ENCODE results near the gene FAM168B.

Gene FAM168B

GRCh38 chr2:131054488-131054887 lies 38.8 kb downstream of the FAM168B start:
- DNase-seq, result no peak

GRCh38 chr2:131052741-131053263 lies 40.5 kb downstream of the FAM168B start:
- DNase-seq, result no peak

- DNase-seq, result no peak
Measured at GRCh38 chr2:131050896-131051295, 42.4 kb downstream of the FAM168B start.

- no peak for DNase-seq
Measured at GRCh38 chr2:131049150-131049718, 44.0 kb downstream of the FAM168B start.

GRCh38 chr2:131048641-131049040 lies 44.6 kb downstream of the FAM168B start:
- DNase-seq, result no peak

- no peak for DNase-seq
Measured at GRCh38 chr2:131047920-131048560, 45.2 kb downstream of the FAM168B start.

GRCh38 chr2:131046918-131047652 lies 46.2 kb downstream of the FAM168B start:
- no peak for DNase-seq

- no peak for DNase-seq
Measured at GRCh38 chr2:131046028-131046917, 47.0 kb downstream of the FAM168B start.

GRCh38 chr2:131045286-131046027 lies 47.8 kb downstream of the FAM168B start:
- no peak for DNase-seq

- no peak for DNase-seq
Measured at GRCh38 chr2:131044757-131045150, 48.5 kb downstream of the FAM168B start.

GRCh38 chr2:131044075-131044756 lies 49.0 kb downstream of the FAM168B start:
- no peak for DNase-seq

GRCh38 chr2:131043199-131044074 lies 49.8 kb downstream of the FAM168B start:
- DNase-seq, result no peak

- no peak for DNase-seq
Measured at GRCh38 chr2:131042148-131042775, 51.0 kb downstream of the FAM168B start.

GRCh38 chr2:131041402-131042147 lies 51.7 kb downstream of the FAM168B start:
- no peak for DNase-seq

- no peak for DNase-seq
Measured at GRCh38 chr2:131040661-131041401, 52.4 kb downstream of the FAM168B start.

- DNase-seq, result no peak
Measured at GRCh38 chr2:131039908-131040660, 53.2 kb downstream of the FAM168B start.

GRCh38 chr2:131039535-131039907 lies 53.7 kb downstream of the FAM168B start:
- DNase-seq, result no peak

- DNase-seq, result no peak
Measured at GRCh38 chr2:131039101-131039440, 54.2 kb downstream of the FAM168B start.
